Mammary epithelial cell (primary cell): ENCODE results near the gene APBA2.

Source experiments
- EZH2 ChIP-seq: IDR thresholded peaks from 2 replicates; pipeline ENCODE4 v1.6.1; 2012; ENCODE audit warnings: low read length, inconsistent platforms, borderline replicate concordance
- TF ChIP-seq, protein P1 (sequence below), 2 donors: IDR thresholded peaks in 1 of 2; conservative IDR thresholded peaks in 1 of 2; 2 replicates each; pipeline ENCODE4 v1.5.1; 2011 to 2012; ENCODE audit warnings: inconsistent platforms in 2 of 2, low read length in 2 of 2, mild to moderate bottlenecking in 2 of 2, control low read depth in 1 of 2, low read depth in 1 of 2; ENCODE audit not compliant: insufficient read depth in 1 of 2; ENCODE audit errors: extremely low read depth in 1 of 2

GRCh38 chr15:28861031-28861534 lies 24.7 kb upstream of the APBA2 start:
- TF ChIP-seq, protein P1, sequence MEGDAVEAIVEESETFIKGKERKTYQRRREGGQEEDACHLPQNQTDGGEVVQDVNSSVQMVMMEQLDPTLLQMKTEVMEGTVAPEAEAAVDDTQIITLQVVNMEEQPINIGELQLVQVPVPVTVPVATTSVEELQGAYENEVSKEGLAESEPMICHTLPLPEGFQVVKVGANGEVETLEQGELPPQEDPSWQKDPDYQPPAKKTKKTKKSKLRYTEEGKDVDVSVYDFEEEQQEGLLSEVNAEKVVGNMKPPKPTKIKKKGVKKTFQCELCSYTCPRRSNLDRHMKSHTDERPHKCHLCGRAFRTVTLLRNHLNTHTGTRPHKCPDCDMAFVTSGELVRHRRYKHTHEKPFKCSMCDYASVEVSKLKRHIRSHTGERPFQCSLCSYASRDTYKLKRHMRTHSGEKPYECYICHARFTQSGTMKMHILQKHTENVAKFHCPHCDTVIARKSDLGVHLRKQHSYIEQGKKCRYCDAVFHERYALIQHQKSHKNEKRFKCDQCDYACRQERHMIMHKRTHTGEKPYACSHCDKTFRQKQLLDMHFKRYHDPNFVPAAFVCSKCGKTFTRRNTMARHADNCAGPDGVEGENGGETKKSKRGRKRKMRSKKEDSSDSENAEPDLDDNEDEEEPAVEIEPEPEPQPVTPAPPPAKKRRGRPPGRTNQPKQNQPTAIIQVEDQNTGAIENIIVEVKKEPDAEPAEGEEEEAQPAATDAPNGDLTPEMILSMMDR (conservative IDR thresholded peaks at IDR 0.05 in 1 of 2, IDR thresholded peaks at IDR 0.05 in 1 of 2; ENCODE audit: extremely low read depth in 1 of 2, insufficient read depth in 1 of 2, low read depth in 1 of 2, low read length in 2 of 2): no peak
- no peak for TF ChIP-seq EZH2
